GM21723 (cell line): ENCODE data around the gene SGK1.
"Not testable (repeated sequence)": the region's sequence is repeated elsewhere in the genome, so short reads cannot be mapped to it uniquely, and the experiment has no call there.

Experiments
- ATAC-seq: cut with Tn5 transposase; IDR thresholded peaks from one replicate; pipeline ENCODE4 v1.9.1; 2021; ENCODE audit warnings: mild to moderate bottlenecking, moderate library complexity; ENCODE audit not compliant: unreplicated experiment

The SGK1 gene

DNA sequence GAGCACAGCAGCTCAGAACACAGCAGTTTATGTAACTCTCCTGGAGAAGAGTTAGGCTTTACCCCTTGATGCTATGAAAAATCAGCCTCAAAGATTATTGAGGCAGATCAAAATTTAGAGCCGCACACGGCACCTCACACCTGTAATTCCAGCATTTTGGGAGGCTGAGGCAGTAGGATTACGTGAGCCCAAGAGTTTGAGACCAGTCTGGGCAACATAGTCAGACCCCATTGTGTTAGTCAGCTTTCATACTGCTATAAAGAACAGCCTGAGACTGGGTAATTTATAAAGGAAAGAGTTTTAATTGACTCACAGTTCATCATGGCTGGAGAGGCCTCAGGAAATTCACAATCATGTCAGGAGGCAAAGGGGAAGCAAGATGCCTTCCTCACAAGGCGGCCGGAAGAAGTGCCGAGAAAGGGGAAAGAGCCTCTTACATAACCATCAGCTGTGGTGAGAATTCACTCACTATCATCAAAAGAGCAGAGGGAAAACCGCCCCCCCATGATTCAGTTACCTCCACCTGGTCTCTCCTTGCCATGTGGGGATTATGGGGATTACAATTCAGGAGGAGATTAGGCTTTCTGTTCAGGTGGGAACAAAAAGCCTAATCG lies 87.7 kb downstream of the SGK1 start:
- ATAC-seq, result no peak

GRCh38 chr6:134229520-134229919 lies 88.4 kb downstream of the SGK1 start:
- ATAC-seq, result no peak

GRCh38 chr6:134223796-134224420 lies 94.0 kb downstream of the SGK1 start:
- ATAC-seq, result no peak

DNA sequence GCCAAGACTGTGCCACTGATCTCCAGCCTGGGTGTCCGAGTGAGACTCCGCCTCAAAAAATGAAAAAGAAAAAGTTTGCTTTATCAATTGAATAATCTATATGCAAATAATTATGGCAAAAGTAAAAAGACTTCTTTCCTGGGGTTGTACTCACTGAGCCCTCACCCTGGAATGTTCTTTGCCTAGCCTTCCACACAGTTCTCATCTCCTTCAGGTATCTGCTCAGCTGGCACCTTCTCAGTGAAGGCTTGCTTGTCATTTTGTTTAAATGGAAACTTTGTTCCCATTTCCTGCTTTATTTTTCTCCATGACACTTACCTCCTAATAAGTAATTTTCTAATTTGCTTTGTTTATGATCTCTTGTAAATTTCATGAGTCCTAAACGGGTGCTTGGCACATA lies 96.7 kb downstream of the SGK1 start:
- no peak for ATAC-seq

DNA sequence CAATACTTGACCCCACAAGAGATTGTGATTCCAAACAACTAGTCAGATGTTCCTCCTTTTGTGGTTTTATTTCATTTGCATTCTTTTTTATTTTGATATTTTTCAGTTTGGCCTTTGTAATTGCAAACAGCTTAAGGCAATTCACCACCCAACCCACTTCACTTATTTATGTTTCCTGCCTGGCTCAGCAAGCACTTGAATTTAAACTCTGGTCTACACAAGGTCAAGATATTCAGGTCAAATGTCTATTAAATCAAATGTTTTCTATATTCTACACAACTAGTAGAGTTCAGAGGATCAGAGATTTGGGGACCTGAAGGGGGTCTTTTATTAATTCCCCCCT lies 100.1 kb downstream of the SGK1 start:
- no peak for ATAC-seq

- no peak for ATAC-seq
Observed at GRCh38 chr6:134217105-134217797, 100.7 kb downstream of the SGK1 start.

DNA sequence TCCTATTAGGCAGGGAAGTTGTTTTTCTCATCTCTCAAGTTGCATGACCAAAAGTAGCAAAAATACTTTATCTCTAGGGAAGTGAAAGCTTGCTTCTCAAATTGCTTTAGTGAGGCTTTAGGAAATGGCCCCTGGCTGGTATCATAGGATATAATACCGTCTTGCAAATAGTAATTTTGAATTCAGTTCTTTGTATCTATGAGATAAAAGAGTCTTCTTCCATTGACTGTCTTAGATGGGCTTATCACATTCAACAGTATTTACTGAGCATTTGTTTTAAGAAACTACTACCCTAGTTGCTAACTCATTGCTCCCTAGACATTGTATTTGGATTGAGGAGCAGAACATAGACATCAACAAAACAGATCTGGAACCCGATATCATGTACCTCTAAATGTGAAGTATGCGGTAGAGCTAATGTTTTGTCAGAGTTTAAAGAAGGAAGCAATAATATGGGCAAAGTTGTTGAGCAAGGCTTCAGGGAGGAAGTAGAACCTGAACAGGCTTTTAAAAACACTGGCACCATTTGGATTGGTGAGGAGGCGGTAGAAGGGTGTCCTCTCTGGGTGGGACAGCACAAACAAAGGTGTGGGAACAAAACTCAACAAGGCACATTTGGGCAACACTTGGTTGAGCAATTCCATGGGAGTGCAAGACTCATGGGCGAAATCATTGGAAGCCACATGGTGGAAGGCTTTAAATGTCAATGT lies 101.5 kb downstream of the SGK1 start:
- no peak for ATAC-seq

GRCh38 chr6:134213410-134213809 lies 104.5 kb downstream of the SGK1 start:
- ATAC-seq, result not testable (repeated sequence)

DNA sequence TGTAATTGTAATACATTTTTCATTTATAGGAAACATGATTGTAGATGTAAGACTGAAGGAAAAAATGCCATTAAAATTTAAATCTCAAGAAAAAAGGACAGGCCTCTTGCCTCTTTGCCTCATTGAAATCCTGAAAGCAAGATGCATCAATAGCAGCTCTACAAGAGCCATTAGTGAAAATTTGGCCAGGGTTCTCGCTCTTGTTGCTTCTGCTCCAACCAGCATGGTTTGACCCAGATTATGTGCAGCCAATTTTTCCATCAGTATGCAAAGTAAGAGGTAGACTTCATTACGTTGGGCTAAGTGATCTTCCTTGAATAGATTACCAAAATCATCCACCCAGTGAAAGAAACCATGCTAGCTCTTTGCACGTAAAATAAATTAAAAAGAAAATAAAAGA lies 106.6 kb downstream of the SGK1 start:
- ATAC-seq, result no peak

DNA sequence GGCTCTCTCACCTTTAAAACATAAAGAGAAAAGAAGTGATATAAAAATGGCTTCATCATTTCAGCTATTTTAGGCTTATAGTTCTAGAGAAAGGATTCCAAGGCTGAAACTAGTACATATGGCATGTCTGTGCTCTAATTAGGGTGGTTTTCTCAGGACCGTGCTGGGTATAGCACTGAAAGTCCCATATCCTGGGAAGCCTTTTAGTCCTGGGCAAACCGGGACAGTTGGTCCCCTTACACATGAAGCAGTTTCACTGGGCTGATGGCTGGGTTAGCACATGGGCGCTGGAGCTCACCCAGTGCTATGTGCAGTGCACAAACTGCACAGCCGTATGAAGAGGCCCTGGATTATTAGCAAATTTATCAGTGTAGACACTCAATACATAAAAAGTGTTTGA lies 110.5 kb downstream of the SGK1 start:
- ATAC-seq, result no peak

DNA sequence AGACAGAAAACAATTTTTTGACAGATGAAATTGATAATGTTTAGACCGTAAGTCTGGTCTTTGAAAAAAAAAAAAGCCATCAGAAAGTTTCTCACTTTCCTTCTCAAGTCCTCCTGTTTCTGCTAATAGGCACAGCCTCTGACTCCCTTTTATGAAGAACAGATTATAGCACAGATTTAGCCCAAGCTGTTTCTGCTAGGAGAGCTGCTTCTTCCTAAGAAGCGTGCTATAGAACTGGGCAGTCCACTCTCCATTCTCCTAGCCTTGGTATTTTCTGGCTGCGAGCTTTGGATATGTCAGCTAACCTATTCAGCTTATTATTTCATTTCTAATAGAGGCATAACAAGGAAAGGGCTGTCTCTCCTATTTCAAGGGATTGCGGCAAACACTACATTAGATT lies 112.5 kb downstream of the SGK1 start:
- ATAC-seq, result no peak

DNA sequence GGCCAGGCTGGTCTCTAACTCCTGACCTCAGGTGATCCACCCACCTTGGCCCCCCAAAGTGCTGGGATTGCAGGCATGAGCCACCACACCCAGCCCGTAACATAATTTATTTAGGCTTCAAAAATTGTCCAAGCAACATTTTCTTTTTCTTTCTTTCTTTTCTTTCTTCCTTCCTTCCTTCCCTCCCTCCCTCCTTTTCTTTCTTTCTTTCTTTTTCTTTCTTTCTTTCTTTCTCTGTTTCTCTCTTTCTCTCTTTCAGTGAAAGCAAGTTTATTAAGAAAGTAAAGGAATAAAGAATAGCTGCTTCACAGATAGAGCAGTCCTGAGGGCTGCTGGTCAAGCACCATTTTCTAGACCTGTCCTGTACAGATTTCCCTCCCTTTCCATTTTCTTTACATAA lies 113.2 kb downstream of the SGK1 start:
- ATAC-seq, result not testable (repeated sequence)

GRCh38 chr6:134204031-134204430 lies 113.9 kb downstream of the SGK1 start:
- no peak for ATAC-seq

DNA sequence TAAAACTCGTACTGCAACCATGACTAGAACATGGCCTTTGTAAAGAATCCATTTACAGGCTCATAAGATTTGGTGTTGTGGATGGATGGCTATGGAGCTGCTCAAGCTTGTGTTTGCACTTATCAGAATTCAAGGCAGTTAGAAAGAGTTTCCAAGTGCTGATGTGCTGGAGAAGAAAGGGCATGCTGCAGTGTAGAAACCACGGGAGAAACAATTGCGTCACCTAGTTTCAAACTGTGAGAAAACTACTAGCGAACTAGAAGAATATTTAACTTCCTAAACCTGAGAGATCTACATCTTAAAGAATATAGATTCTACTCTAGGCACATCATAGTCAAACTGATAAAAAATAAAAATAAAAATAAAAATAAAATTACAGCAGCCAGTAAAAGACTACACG lies 116.2 kb downstream of the SGK1 start:
- ATAC-seq, result no peak

- ATAC-seq, result peak; percentile 62
Observed at GRCh38 chr6:134199848-134200606, 117.9 kb downstream of the SGK1 start.

DNA sequence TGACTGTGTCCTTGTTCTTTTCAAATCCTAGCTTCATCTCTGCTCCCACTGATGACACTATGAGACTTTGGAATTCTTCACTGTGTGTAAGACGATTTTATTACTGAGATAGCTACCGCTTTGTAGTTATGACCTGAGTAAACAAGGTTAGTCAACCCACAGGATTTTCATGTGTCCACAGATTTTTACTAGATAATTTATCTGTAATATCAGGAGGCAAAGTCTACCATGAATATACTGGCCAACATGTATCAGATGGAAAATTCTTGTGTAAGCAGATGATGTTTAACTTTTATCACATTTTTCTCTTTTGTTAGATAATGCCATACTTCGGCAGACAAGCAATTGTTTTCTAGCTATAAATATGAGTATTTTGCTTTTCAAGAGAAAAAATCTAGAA lies 119.8 kb downstream of the SGK1 start:
- ATAC-seq, result no peak

DNA sequence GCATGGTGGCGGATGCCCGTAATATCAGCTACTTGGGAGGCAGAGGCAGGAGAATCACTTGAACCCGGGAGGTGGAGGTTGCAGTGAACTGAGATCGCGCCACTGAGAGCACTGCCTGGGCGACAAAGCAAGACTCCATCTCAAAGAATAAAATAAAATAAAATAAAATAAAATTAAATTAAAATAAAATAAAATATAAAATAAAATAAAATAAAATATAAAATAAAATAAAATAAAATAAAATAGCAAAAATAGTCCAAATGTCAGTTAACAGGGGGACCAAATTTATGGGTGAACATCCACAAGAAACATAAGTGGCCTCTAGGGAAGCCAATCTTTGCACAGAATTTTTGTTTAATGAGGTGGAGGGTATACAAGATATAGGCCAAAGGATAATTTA lies 120.2 kb downstream of the SGK1 start:
- not testable (repeated sequence) for ATAC-seq

- ATAC-seq, result peak; percentile 46
Observed at GRCh38 chr6:134196568-134197193, 121.2 kb downstream of the SGK1 start.

- ATAC-seq, result no peak
Observed at GRCh38 chr6:134195985-134196384, 121.9 kb downstream of the SGK1 start.

DNA sequence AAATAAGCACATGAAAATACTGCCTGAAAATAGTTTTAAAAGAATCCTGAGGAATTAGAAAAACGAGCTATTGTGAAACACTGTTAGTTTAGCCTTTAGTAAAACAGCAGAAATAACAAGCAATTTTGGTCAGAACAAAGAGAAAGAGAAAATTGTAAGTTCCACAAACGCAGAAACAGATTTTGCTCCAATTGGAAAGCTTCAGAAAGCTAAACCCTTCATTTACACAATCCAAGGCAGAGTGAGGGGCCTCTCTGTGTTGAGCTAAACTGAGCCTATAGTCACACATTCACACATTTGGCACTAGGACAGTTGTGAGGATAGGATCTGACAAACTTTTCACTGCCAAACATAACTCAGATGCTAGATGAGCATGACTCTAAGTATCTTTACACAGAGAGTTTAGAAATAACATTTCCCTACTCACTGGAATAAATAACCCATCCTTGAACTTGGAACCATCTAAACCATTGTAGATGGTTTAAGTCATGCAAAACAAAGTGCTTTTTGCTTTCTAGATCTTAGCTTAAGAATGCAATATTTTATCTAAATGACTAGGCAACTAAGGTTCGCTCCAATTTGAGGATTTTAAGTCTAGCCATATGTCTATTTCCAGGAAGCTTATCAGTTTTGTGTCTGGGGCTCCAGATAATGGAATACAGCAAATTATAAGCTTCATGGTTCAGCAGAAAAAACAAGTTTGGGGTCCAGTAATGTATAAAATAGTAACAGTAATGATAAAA lies 122.6 kb downstream of the SGK1 start:
- ATAC-seq, result no peak
